Right atrium auricular region (tissue), 2 donors: Measurements from ENCODE around the gene NPRL2. TPM values are rescaled to one million over a fixed set of nuclear protein-coding genes. Genes with fewer than 3 reads are reported as not detected.

Experiments
- DNase-seq: peaks from one replicate; pipeline ENCODE4 v3.0.0-alpha.2; 2019; ENCODE audit warnings: low spot score
- H3K27ac ChIP-seq, 2 donors: fragments of 200-600 bp; sonication (generic); 1 replicate in 1 of 2; 2 replicates in 1 of 2; pipeline ENCODE4 v1.5.1; 2016 to 2019
- H3K27me3 ChIP-seq, 2 donors: fragments of 200-600 bp; sonication (generic); one replicate each; pipeline versions ENCODE4 v1.5.1 to v1.6.0; 2017 to 2019
- H3K36me3 ChIP-seq: fragments of 200-600 bp; sonication (generic); one replicate; pipeline ENCODE4 v1.5.1; 2016
- H3K4me1 ChIP-seq, 2 donors: fragments of 200-600 bp; sonication (generic); one replicate each; pipeline versions ENCODE4 v1.5.1 to v1.6.0; 2017 to 2019
- H3K4me3 ChIP-seq, 2 donors: fragments of 200-600 bp; sonication (generic); 1 replicate in 1 of 2; 2 replicates in 1 of 2; pipeline ENCODE4 v1.5.1; 2017 to 2019; ENCODE audit warnings: mild to moderate bottlenecking in 1 of 2, moderate library complexity in 1 of 2
- H3K9me3 ChIP-seq, 2 donors: fragments of 200-600 bp; sonication (generic); one replicate each; pipeline ENCODE4 v1.5.1; 2019
- CTCF ChIP-seq, 2 donors: fragments of 200-600 bp; sonication (generic); IDR thresholded peaks; one replicate each; pipeline ENCODE4 v1.5.1; 2019; ENCODE audit warnings: antibody characterized with exemption in 2 of 2
- total RNA-seq, 2 donors: library from RNA; depleted of rRNA; stranded (reverse); fragments of >200 nt; gene quantifications; one replicate each; pipeline ENCODE4 v1.1.0, GENCODE V29; 2016

Gene NPRL2
- total RNA-seq = 10 to 100 TPM; 12.5 to 20.3 TPM

GRCh38 chr3:50350527-50351322 is at the start of gene NPRL2, which contains the start of gene CYB561D2:
Gene NPRL2, minus strand, starts transcription at chr3:50350775. Its CDS starts 123 bp downstream, at chr3:50350652.
Gene CYB561D2, plus strand, starts transcription at chr3:50350862. Its CDS starts 572 bp downstream, at chr3:50351434.
- Histone ChIP-seq H3K4me1 (peaks cover 0 to 56% of the 10 kb centered on the region in 2 donors), H3K27ac (peak within 1 kb of the TSS; percentile 86 to 88), H3K9me3 (no peaks in the 10 kb centered on the region), H3K4me3 (peak within 1 kb of the TSS; percentile 71 to 72), H3K36me3 (peaks cover 39% of the 10 kb centered on the region), H3K27me3 (no peaks in the 10 kb centered on the region)
- peak; percentile 97 for DNase-seq
- peak in 1 of 2 donors; percentile 5 for TF ChIP-seq CTCF (IDR thresholded peaks at IDR 0.05)

- no peak for TF ChIP-seq CTCF (IDR thresholded peaks at IDR 0.05)
- Histone ChIP-seq H3K4me3 (no peak overlapping the region), H3K4me1 (peaks cover 0 to 15% of the 10 kb centered on the region in 2 donors), H3K9me3 (no peaks in the 10 kb centered on the region), H3K27me3 (no peaks in the 10 kb centered on the region), H3K27ac (no peak overlapping the region), H3K36me3 (no peaks in the 10 kb centered on the region)
- DNase-seq = no peak
Measured at GRCh38 chr3:50396502-50396901, 45.9 kb upstream of the NPRL2 start.

- TF ChIP-seq CTCF (IDR thresholded peaks at IDR 0.05) = no peak
- H3K27ac ChIP-seq = no peak overlapping the region
- no peaks in the 10 kb centered on the region for H3K9me3 ChIP-seq
- peaks cover 0 to 27% of the 10 kb centered on the region in 2 donors for H3K4me1 ChIP-seq
- H3K4me3 ChIP-seq = no peak overlapping the region
- H3K36me3 ChIP-seq = no peaks in the 10 kb centered on the region
- no peaks in the 10 kb centered on the region for H3K27me3 ChIP-seq
- DNase-seq = no peak
Measured at GRCh38 chr3:50395070-50395860, 44.7 kb upstream of the NPRL2 start.

- no peaks in the 10 kb centered on the region for H3K27me3 ChIP-seq
- H3K9me3 ChIP-seq = no peaks in the 10 kb centered on the region
- DNase-seq = no peak
- no peaks in the 10 kb centered on the region for H3K36me3 ChIP-seq
- H3K4me3 ChIP-seq = no peak overlapping the region
- TF ChIP-seq CTCF (IDR thresholded peaks at IDR 0.05) = no peak
- H3K4me1 ChIP-seq = peaks cover 0 to 28% of the 10 kb centered on the region in 2 donors
- peak overlapping the region in 1 of 2 donors; percentile 16 for H3K27ac ChIP-seq
Measured at GRCh38 chr3:50393061-50393460, 42.5 kb upstream of the NPRL2 start.

- no peak for TF ChIP-seq CTCF (IDR thresholded peaks at IDR 0.05)
- Histone ChIP-seq H3K27me3 (no peaks in the 10 kb centered on the region), H3K27ac (peak overlapping the region in 1 of 2 donors; percentile 16), H3K4me3 (no peak overlapping the region), H3K36me3 (no peaks in the 10 kb centered on the region), H3K4me1 (peaks cover 0 to 28% of the 10 kb centered on the region in 2 donors), H3K9me3 (no peaks in the 10 kb centered on the region)
- no peak for DNase-seq
Measured at GRCh38 chr3:50392101-50392715, 41.6 kb upstream of the NPRL2 start.
